H1 (cell line): ENCODE data around the gene SIGLEC10. TPM values are rescaled to one million over a fixed set of nuclear protein-coding genes. Genes with fewer than 3 reads are reported as not detected.

Experiments used
- CTCF ChIA-PET: fragments of 300-600 bp; sonication (Branson Sonifier 250); formaldehyde crosslinking; loops from one replicate; lab custom pipeline; 2021; ENCODE audit not compliant: partially characterized antibody; lab: Charles Lee
- POLR2A ChIA-PET: fragments of 300-600 bp; sonication (Branson Sonifier 250); formaldehyde crosslinking; loops from one replicate; lab custom pipeline; 2021; ENCODE audit warnings: inconsistent platforms; ENCODE audit not compliant: partially characterized antibody; lab: Charles Lee
- DNase-seq, 2 experiments: peaks; one replicate each; pipeline versions ENCODE4 v3.0.0 to v3.0.0-alpha.2; 2010 to 2022; ENCODE audit warnings: low spot score in 2 of 2, low read depth in 1 of 2, mixed read lengths in 1 of 2
- FAIRE-seq: peaks from 2 replicates; lab custom pipeline; 2011; peaks lifted over from hg19 to GRCh38; lab: Jason Lieb, UNC
- H2AFZ ChIP-seq: 2 replicates; pipeline ENCODE4 v1.8.1; 2012; ENCODE audit warnings: low read length, inconsistent platforms
- H2AK5ac ChIP-seq: 2 replicates; pipeline ENCODE4 v1.6.1; 2013; ENCODE audit warnings: low read depth, low read length
- H2BK120ac ChIP-seq: replicated peaks from 2 replicates; pipeline ENCODE3; 2013; ENCODE audit warnings: low read depth, low read length, inconsistent platforms
- H2BK12ac ChIP-seq: 2 replicates; pipeline ENCODE4 v1.6.1; 2013; ENCODE audit warnings: low read depth, low read length
- H2BK15ac ChIP-seq: 2 replicates; pipeline ENCODE4 v1.6.1; 2013; ENCODE audit warnings: low read length
- H2BK20ac ChIP-seq: 2 replicates; pipeline ENCODE4 v1.6.1; 2013; ENCODE audit warnings: low read length
- H2BK5ac ChIP-seq: 2 replicates; pipeline ENCODE4 v1.6.1; 2013; ENCODE audit warnings: low read depth, low read length
- H3K14ac ChIP-seq: 2 replicates; pipeline ENCODE4 v1.6.1; 2013; ENCODE audit warnings: inconsistent platforms; ENCODE audit not compliant: insufficient read length
- H3K18ac ChIP-seq: 2 replicates; pipeline ENCODE4 v1.6.1; 2013; ENCODE audit warnings: low read length; ENCODE audit errors: extremely low read depth
- H3K23ac ChIP-seq: 2 replicates; pipeline ENCODE4 v1.6.1; 2013; ENCODE audit warnings: inconsistent platforms; ENCODE audit not compliant: insufficient read length
- H3K23me2 ChIP-seq: 2 replicates; pipeline ENCODE4 v1.6.1; 2013; ENCODE audit warnings: low read depth, low read length
- H3K27ac ChIP-seq: 2 replicates; pipeline ENCODE4 v1.6.1; 2011; ENCODE audit warnings: low read depth, low read length, inconsistent platforms
- H3K27me3 ChIP-seq, 4 experiments: replicated peaks in 1 of 4; 1 replicate in 1 of 4; 2 replicates in 3 of 4; pipeline versions ENCODE4 v1.6.1 to v1.8.1; 2011 to 2013; ENCODE audit warnings: low read length in 3 of 4, mild to moderate bottlenecking in 3 of 4, inconsistent platforms in 2 of 4, mixed read lengths in 2 of 4, moderate library complexity in 1 of 4; ENCODE audit not compliant: control insufficient read depth in 3 of 4, insufficient read depth in 3 of 4; ENCODE audit errors: extremely low read depth in 1 of 4
- H3K36me3 ChIP-seq, 4 experiments: 2 replicates each; pipeline versions ENCODE4 v1.6.1 to v1.8.1; 2011 to 2013; ENCODE audit warnings: mild to moderate bottlenecking in 4 of 4, low read length in 3 of 4, moderate library complexity in 2 of 4, control low read depth in 1 of 4, inconsistent platforms in 1 of 4; ENCODE audit not compliant: insufficient read depth in 4 of 4, control insufficient read depth in 2 of 4
- H3K4ac ChIP-seq: replicated peaks from 2 replicates; pipeline ENCODE3; 2013; ENCODE audit warnings: low read length, low read depth, mixed read lengths, inconsistent platforms; ENCODE audit not compliant: insufficient read length
- H3K4me1 ChIP-seq, 4 experiments: replicated peaks in 1 of 4; 1 replicate in 1 of 4; 2 replicates in 3 of 4; pipeline versions ENCODE4 v1.6.1 to v1.8.1; 2011 to 2013; ENCODE audit warnings: low read length in 3 of 4, inconsistent platforms in 2 of 4, mixed read lengths in 1 of 4; ENCODE audit not compliant: insufficient read depth in 4 of 4, control insufficient read depth in 3 of 4
- H3K4me2 ChIP-seq, 2 experiments: 2 replicates each; pipeline versions ENCODE4 v1.6.1 to v1.8.1; 2011 to 2013; ENCODE audit warnings: low read depth in 2 of 2, low read length in 2 of 2, control low read depth in 1 of 2, inconsistent platforms in 1 of 2, mild to moderate bottlenecking in 1 of 2; ENCODE audit not compliant: insufficient read depth in 1 of 2
- H3K4me3 ChIP-seq, 4 experiments: fragments of 200-600, 300-600 bp in 1 of 4; sonication (generic), shearing (Covaris generic), sonication (Bioruptor Twin) in 1 of 4; 2 replicates each; pipeline versions ENCODE4 v1.5.1 to v1.8.1; 2011 to 2016; ENCODE audit warnings: low read length in 4 of 4, low read depth in 3 of 4, control low read depth in 2 of 4, inconsistent platforms in 2 of 4, mild to moderate bottlenecking in 2 of 4, mixed read lengths in 1 of 4, moderate library complexity in 1 of 4; ENCODE audit not compliant: insufficient read depth in 2 of 4; ENCODE audit errors: extremely low read depth in 1 of 4
- H3K56ac ChIP-seq: replicated peaks from 2 replicates; pipeline ENCODE3; 2013; ENCODE audit warnings: low read depth, mild to moderate bottlenecking, mixed read lengths, low read length, inconsistent platforms; ENCODE audit not compliant: insufficient read length
- H3K79me1 ChIP-seq: 2 replicates; pipeline ENCODE4 v1.6.1; 2013; ENCODE audit warnings: low read depth, low read length, control low read depth
- H3K79me2 ChIP-seq, 2 experiments: 2 replicates each; pipeline versions ENCODE4 v1.6.1 to v1.8.1; 2012 to 2013; ENCODE audit warnings: low read length in 2 of 2, mild to moderate bottlenecking in 2 of 2, inconsistent platforms in 1 of 2; ENCODE audit not compliant: insufficient read depth in 2 of 2, control insufficient read depth in 1 of 2
- H3K9ac ChIP-seq, 4 experiments: replicated peaks in 1 of 4; 1 replicate in 1 of 4; 2 replicates in 3 of 4; pipeline versions ENCODE4 v1.6.1 to v1.8.1; 2011 to 2013; ENCODE audit warnings: low read depth in 3 of 4, low read length in 3 of 4, control low read depth in 2 of 4, mild to moderate bottlenecking in 2 of 4, moderate library complexity in 2 of 4, inconsistent platforms in 1 of 4; ENCODE audit errors: extremely low read depth in 1 of 4
- H3K9me3 ChIP-seq, 2 experiments: 2 replicates each; pipeline versions ENCODE4 v1.6.1 to v1.8.1; 2012 to 2013; ENCODE audit warnings: mild to moderate bottlenecking in 2 of 2, moderate library complexity in 2 of 2, control low read depth in 1 of 2, inconsistent platforms in 1 of 2, low read depth in 1 of 2, low read length in 1 of 2, mixed read lengths in 1 of 2; ENCODE audit not compliant: insufficient read depth in 2 of 2
- H4K20me1 ChIP-seq, 2 experiments: replicated peaks in 1 of 2; 2 replicates each; pipeline versions ENCODE3 to v1.8.1; 2011 to 2013; ENCODE audit warnings: inconsistent platforms in 2 of 2, low read length in 2 of 2, mild to moderate bottlenecking in 1 of 2; ENCODE audit not compliant: insufficient read depth in 2 of 2, control insufficient read depth in 1 of 2
- H4K5ac ChIP-seq: 2 replicates; pipeline ENCODE4 v1.6.1; 2013; ENCODE audit warnings: low read length, low read depth, mixed read lengths, inconsistent platforms; ENCODE audit not compliant: insufficient read length
- H4K8ac ChIP-seq: 2 replicates; pipeline ENCODE4 v1.8.0; 2013; ENCODE audit warnings: mild to moderate bottlenecking, moderate library complexity, low read length, inconsistent platforms; ENCODE audit not compliant: insufficient read depth; ENCODE audit errors: extremely low read depth
- H4K91ac ChIP-seq: replicated peaks from 2 replicates; pipeline ENCODE3; 2013; ENCODE audit warnings: low read length, mixed read lengths, inconsistent platforms; ENCODE audit not compliant: insufficient read length
- KDM4A ChIP-seq: IDR thresholded peaks from one replicate; pipeline ENCODE4 v1.7.1; 2012; ENCODE audit warnings: low read depth, mild to moderate bottlenecking, moderate library complexity, low read length, inconsistent platforms; ENCODE audit not compliant: severe bottlenecking
- TAF7 ChIP-seq: optimal IDR thresholded peaks from 2 replicates; pipeline ENCODE3; 2011; ENCODE audit warnings: low read depth, mild to moderate bottlenecking, inconsistent platforms, low read length, moderate library complexity, borderline replicate concordance
- WGBS, 2 experiments: shearing (Covaris generic) in 1 of 2; methylation state at CpG; one replicate each; pipeline versions ENCODE4 v1.1.6 to v1.1.7; 2013 to 2015; ENCODE audit warnings: low lambda C conversion rate in 2 of 2, mixed read lengths in 2 of 2, inconsistent platforms in 1 of 2, low coverage in 1 of 2, missing lambda C conversion rate in 1 of 2; ENCODE audit not compliant: insufficient replicate concordance in 2 of 2, insufficient coverage in 1 of 2, insufficient read length in 1 of 2; ENCODE audit errors: extremely low coverage in 1 of 2, missing lambda C conversion rate in 1 of 2; 5-methylcytosine and 5-hydroxymethylcytosine counted together
- polyA plus RNA-seq, 7 experiments: library from polyadenylated mRNA; depleted of rRNA in 3 of 7; stranded (reverse) in 5 of 7; unstranded in 2 of 7; fragments of >200 nt in 5 of 7; fragments of 200-250 nt in 2 of 7; gene quantifications; 1 replicate in 5 of 7; 2 replicates in 1 of 7; 4 replicates in 1 of 7; pipeline versions ENCODE4 v1.2.1 to v1.2.3, GENCODE V29; 2011 to 2013; ENCODE audit warnings: missing spikeins in 2 of 7, mixed read lengths in 2 of 7
- total RNA-seq: library from RNA; stranded (reverse); fragmentation: NEBNext Ultra II Directional; extraction: Animal tissue kit (Norgen Biotek cat#: 25700); gene quantifications from 2 replicates; pipeline ENCODE4 v1.2.1, GENCODE V29; 2021

SIGLEC10 gene
- total and polyA plus RNA-seq, 2 of the 8 experiments (the other 6 are each of a cell fraction or from before 2014, with no cell fraction given), result 0.06 TPM; not detected in 1

GRCh38 chr19:51430221-51430620 is 12.8 kb upstream of the SIGLEC10 start:
- WGBS, 2 experiments, result 89% methylated on average over 3 of the region's 3 CpGs; no CpG with 5 or more reads in 1 of the 2 experiments
- Histone ChIP-seq H3K79me1 (no peaks in the 10 kb centered on the region), H2BK5ac (no peak overlapping the region), H4K20me1 (no peaks in the 10 kb centered on the region), H2BK12ac (no peak overlapping the region), H3K36me3 (no peaks in the 10 kb centered on the region), H3K27me3 (no peaks in the 10 kb centered on the region; a peak in 1 of 7 replicates), H3K4me2 (no peak overlapping the region), H3K27ac (no peak overlapping the region), H4K91ac (no peak overlapping the region), H3K23me2 (no peaks in the 10 kb centered on the region), H4K5ac (no peak overlapping the region), H2AFZ (no peak overlapping the region), H2BK120ac (no peak overlapping the region), H3K9me3 (no peaks in the 10 kb centered on the region), H3K18ac (no peak overlapping the region), H4K8ac (no peak overlapping the region), H3K79me2 (no peaks in the 10 kb centered on the region), H2AK5ac (no peak overlapping the region), H3K56ac (no peak overlapping the region), H2BK15ac (no peak overlapping the region), H3K4me3 (no peak overlapping the region), H2BK20ac (no peak overlapping the region), H3K9ac (no peak overlapping the region), H3K4ac (no peak overlapping the region), H3K14ac (no peak overlapping the region), H3K23ac (no peak overlapping the region), H3K4me1 (no peaks in the 10 kb centered on the region)
- ChIA-PET POLR2A (no interaction called here), CTCF (interaction anchor here (0.7 to 1.2 kb wide), 2 partner anchors 8 to 151 kb away, joined by 3 read pairs; no protein-coding TSS in a partner anchor)
- FAIRE-seq, result no peak
- DNase-seq, result no peak
- no peak for TF ChIP-seq KDM4A
- no peak for TF ChIP-seq TAF7
